Ovary (tissue), 3 donors: Measurements from ENCODE around the gene TUBA1C.

Experiments used
- POLR2A ChIP-seq: fragments of 450-650 bp; IDR thresholded peaks from one replicate; pipeline ENCODE4 v1.6.1; 2017; ENCODE audit warnings: antibody characterized with exemption, mild to moderate bottlenecking, moderate library complexity
- TF ChIP-seq, protein P1 (sequence below), 3 donors: fragments of 450-650 bp in 2 of 3; fragments of 200-600 bp in 1 of 3; IDR thresholded peaks; one replicate each; pipeline versions ENCODE4 v1.5.1 to v1.8.0; 2016 to 2022; ENCODE audit warnings: antibody characterized with exemption in 3 of 3, mild to moderate bottlenecking in 1 of 3
- donor health status: DM: no; HTN: no; CAD: no.

DNA sequence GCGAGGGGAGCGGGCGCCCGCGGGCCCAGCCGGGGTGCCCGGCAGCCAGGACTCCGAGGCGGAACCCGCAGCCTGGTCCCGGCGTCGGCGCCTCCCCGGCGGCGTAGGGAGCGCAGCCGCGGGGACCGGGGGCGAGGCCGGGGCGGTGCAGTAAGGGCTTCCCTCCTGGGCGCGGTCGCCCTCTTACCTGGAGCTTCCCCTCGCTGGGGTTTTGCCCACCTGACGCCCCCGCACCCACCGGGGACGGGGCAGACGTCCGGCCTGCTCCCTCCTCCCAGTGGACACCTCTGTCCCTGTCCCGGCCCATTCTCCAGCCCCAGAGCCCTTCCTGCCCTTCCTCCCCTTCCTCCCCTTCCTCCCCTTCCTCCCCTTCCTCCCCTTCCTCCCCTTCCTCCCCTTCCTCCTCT is 413 bp upstream of the TUBA1C start:
- TF ChIP-seq, protein P1, sequence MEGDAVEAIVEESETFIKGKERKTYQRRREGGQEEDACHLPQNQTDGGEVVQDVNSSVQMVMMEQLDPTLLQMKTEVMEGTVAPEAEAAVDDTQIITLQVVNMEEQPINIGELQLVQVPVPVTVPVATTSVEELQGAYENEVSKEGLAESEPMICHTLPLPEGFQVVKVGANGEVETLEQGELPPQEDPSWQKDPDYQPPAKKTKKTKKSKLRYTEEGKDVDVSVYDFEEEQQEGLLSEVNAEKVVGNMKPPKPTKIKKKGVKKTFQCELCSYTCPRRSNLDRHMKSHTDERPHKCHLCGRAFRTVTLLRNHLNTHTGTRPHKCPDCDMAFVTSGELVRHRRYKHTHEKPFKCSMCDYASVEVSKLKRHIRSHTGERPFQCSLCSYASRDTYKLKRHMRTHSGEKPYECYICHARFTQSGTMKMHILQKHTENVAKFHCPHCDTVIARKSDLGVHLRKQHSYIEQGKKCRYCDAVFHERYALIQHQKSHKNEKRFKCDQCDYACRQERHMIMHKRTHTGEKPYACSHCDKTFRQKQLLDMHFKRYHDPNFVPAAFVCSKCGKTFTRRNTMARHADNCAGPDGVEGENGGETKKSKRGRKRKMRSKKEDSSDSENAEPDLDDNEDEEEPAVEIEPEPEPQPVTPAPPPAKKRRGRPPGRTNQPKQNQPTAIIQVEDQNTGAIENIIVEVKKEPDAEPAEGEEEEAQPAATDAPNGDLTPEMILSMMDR (IDR thresholded peaks at IDR 0.05) = peak in 1 of 3 donors; percentile 13
- TF ChIP-seq POLR2A = no peak
